Jurkat, Clone E6-1 (cell line): ENCODE measurements around the gene TH. TPM values are rescaled to one million over a fixed set of nuclear protein-coding genes. Genes with fewer than 3 reads are reported as not detected.

ENCODE experiments used
- DNase-seq: peaks from one replicate; pipeline ENCODE4 v3.0.0-alpha.2; 2011; ENCODE audit warnings: low read depth, low spot score
- H3K4me3 ChIP-seq: 2 replicates; pipeline ENCODE4 v1.5.1; 2011; ENCODE audit warnings: mild to moderate bottlenecking, low read length, control low read depth, moderate library complexity
- polyA plus RNA-seq: library from polyadenylated mRNA; unstranded; fragments of >200 nt; gene quantifications from one replicate; pipeline ENCODE4 v1.2.1, GENCODE V29; 2012; ENCODE audit warnings: missing spikeins; ENCODE audit not compliant: insufficient read length, insufficient read depth

TH gene
- polyA plus RNA-seq = not detected

- no peak within 1 kb of the TSS for H3K4me3 ChIP-seq
- no peak for DNase-seq
These were observed at the start of gene TH for GRCh38 chr11:2171591-2172003. Gene TH (minus strand): TSS chr11:2171815. CDS start chr11:2171786, 29 bp downstream.

GRCh38 chr11:2221024-2221423, 49.4 kb upstream of the TH start:
- DNase-seq = no peak
- no peak overlapping the region for H3K4me3 ChIP-seq

- DNase-seq = no peak
These were observed 48.7 kb upstream of the TH start for GRCh38 chr11:2220173-2220771.

GRCh38 chr11:2219318-2220017, 47.9 kb upstream of the TH start:
- DNase-seq = no peak
- no peak overlapping the region for H3K4me3 ChIP-seq

More at GRCh38 chr11:2220173-2220771, 48.7 kb upstream of the TH start:
- no peak overlapping the region for H3K4me3 ChIP-seq

- H3K4me3 ChIP-seq = no peak overlapping the region
- no peak for DNase-seq
These were observed 46.5 kb upstream of the TH start for GRCh38 chr11:2218031-2218633.

GRCh38 chr11:2217211-2218030, 45.8 kb upstream of the TH start:
- H3K4me3 ChIP-seq = no peak overlapping the region
- no peak for DNase-seq

- no peak for DNase-seq
- H3K4me3 ChIP-seq = no peak overlapping the region
These were observed 44.9 kb upstream of the TH start for GRCh38 chr11:2216400-2217064.

- DNase-seq = no peak
- H3K4me3 ChIP-seq = no peak overlapping the region
These were observed 44.2 kb upstream of the TH start for GRCh38 chr11:2215561-2216399.

GRCh38 chr11:2215230-2215560, 43.6 kb upstream of the TH start:
- DNase-seq = no peak
- no peak overlapping the region for H3K4me3 ChIP-seq

- no peak overlapping the region for H3K4me3 ChIP-seq
- no peak for DNase-seq
These were observed 43.1 kb upstream of the TH start for GRCh38 chr11:2214527-2215229.

GRCh38 chr11:2213890-2214526, 42.4 kb upstream of the TH start:
- DNase-seq = no peak
- no peak overlapping the region for H3K4me3 ChIP-seq

GRCh38 chr11:2213384-2213842, 41.8 kb upstream of the TH start:
- no peak for DNase-seq
- no peak overlapping the region for H3K4me3 ChIP-seq

GRCh38 chr11:2212411-2213251, 41.0 kb upstream of the TH start:
- no peak for DNase-seq
- no peak overlapping the region for H3K4me3 ChIP-seq

- no peak overlapping the region for H3K4me3 ChIP-seq
- no peak for DNase-seq
These were observed 39.7 kb upstream of the TH start for GRCh38 chr11:2211113-2211971.

GRCh38 chr11:2210366-2211112, 38.9 kb upstream of the TH start:
- no peak for DNase-seq
- H3K4me3 ChIP-seq = no peak overlapping the region
